GM20431 (cell line): ENCODE data around the gene SAMD4A.
"Not testable (repeated sequence)": the region's sequence is repeated elsewhere in the genome, so short reads cannot be mapped to it uniquely, and the experiment has no call there.

Experiments
- in situ Hi-C: fragments of 300-500 bp; cut with MseI, MboI; formaldehyde crosslinking; loops from one replicate; pipeline ENCODE4 v1.15.0; 2020; ENCODE audit warnings: low sequenced_read_pairs; ENCODE audit not compliant: unreplicated experiment

The SAMD4A gene

DNA sequence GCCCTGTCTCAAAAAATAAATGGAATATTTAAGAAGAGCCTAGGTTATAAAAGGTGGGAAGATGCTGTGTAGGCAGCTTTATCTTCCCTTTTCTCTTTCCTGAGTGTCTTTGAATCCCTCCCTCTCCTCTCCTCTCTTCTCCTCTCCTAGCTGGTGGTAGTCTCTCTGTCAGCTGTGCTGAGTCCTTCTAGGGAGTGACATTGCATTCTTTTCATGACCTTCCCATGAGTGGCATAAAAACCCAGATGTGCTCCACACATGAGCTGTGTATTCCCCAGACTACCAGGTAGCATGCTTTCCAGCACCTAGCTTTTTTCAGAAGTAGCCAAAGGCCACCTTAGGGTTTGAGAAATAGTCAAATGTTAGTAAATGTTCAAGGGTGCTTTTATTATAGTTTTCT lies 23.6 kb downstream of the SAMD4A start:
- in situ Hi-C loops: no loop called here

GRCh38 chr14:54591461-54591860 lies 24.5 kb downstream of the SAMD4A start:
- in situ Hi-C loops: no loop called here

GRCh38 chr14:54591866-54592265 lies 24.9 kb downstream of the SAMD4A start:
- in situ Hi-C loops: no loop called here

DNA sequence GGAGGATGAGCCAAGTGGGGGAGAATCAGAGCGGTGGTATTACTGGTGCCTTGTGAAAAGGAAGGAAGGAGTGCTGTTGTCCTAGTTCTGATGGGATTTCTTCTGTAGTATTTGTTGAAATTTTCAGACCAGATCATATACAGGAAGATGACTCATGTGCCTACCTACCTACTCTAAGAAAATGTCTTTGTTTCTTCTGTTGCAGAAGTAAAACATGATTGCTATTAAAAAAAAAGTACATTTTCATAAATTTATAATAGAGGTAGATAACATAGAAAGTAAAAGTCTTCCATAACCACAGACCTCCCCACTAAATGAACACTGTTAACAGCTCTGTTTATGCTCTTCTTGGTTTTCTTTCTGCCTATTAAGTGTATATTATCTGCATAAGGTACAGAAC lies 26.9 kb downstream of the SAMD4A start:
- in situ Hi-C loops: no loop called here

GRCh38 chr14:54594537-54594936 lies 27.6 kb downstream of the SAMD4A start:
- in situ Hi-C loops: no loop called here

DNA sequence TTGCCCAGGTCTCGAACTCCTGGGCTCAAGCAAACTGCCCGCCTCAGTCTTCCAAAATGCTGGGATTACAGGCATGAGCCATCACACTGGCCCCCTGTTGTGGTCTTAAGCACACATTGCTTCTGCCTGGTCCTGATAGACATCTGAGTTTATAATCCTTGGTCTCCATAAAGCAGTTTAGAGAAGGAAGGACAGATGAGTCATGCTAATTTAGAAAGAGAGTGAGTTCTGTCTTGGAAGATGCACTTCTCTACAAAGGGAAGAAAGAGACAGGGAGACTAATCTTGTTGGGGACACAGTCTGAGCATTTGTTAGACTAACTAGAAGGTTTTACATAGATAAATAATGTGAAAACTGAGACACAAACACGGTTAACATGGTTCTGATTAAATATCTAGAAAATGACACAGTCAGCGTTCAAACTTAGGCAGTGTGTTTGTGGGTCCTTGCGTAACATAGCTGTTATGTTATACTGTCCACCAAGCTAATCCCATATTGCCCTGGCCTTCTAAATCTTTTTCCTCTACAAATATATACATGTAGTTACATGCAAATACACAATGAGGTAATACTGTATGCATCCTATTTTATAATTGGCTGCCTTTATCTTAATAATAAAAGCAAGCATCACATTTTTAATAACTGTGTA lies 31.0 kb downstream of the SAMD4A start:
- in situ Hi-C loops: no loop called here

DNA sequence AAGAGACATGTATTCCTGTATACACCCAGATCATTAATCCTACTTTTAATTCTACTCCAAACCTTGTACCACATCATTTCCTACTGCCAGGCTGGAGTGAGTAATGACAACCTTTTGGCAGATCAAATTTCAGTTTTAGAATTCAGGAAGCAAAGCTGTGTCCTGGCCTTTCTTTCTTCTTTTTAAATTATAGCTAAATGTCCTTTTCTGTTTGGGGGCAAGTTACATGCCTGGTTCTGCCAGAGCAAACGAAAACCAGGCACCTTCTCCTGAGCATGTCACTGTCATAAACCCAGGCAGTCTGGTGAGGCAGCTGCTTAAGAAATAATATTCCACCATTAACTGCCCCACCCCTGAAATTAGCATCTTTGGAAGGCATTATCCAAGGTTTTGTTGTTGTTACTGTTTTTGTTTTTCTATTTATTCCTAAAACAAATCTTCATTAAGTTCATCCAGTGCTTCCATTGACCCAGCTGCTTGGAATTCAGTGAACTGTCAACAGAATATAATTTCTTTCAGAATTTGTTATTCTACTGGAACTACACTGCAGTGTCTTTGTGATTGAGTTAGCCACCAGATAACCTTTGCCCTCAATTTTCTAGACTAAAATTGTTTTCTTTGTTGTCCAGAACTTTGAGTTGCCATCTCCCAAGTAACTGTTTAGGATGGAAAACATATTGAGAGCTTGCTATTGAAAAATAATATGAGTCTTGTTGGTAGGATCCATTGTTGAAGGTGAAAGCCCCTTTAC lies 33.2 kb downstream of the SAMD4A start:
- in situ Hi-C loops: no loop called here

DNA sequence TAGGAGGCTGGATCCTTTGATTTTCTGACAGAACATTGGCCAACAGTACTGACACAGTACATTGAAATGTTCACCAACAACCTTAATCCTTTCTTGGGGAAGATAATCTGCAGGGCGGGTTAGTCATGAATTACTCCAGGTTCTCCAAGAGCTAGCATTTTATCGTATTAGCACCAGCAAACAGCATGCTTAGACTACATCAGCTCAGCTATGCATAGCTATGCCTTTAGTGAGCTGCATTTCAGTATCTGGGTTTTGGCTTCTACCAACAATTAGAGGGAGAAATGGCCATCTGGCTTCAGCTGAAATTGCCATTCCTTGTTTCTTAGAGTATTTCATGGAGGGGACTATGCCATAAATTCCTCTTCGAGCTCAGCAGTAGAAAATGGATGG lies 33.8 kb downstream of the SAMD4A start:
- in situ Hi-C loops: no loop called here

DNA sequence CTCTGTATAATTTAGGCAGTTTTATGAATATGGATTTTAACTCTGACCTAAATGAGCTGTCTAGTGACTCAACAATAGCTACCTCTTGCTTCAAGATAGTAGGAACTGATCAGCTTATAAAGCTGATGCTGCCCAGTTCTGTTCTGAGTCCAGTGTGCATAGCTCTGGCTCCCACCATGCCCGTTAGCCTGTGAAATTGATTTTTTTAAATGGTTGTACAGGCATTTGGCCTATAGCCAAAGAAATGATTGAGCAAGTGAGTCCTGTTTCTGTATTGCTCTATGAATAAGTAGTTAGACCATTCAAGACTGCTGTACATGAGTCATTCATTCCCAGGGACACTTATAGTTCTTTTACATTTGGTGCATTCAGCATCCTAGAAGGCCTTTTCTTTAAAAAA lies 36.4 kb downstream of the SAMD4A start:
- in situ Hi-C loops: no loop called here

DNA sequence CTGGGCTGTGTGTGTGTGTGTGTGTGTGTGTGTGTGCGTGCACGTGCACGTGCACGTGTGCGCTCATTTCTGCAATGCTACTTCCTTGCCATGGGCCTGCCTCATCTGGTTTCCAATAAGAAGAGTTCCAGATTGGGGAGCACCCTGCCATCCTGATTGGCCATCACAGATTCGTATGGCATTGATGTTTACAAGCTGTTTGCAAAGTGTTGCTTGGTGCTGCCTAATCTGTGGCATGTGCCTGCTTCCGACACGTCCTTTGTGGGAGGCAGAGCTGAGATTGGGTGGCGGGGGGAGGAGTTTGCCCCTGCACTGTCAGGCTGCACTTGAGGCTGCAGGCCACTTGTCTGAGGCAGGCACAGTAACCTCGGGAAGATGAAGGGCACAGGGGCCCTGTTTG lies 39.2 kb downstream of the SAMD4A start:
- in situ Hi-C loops: no loop called here

DNA sequence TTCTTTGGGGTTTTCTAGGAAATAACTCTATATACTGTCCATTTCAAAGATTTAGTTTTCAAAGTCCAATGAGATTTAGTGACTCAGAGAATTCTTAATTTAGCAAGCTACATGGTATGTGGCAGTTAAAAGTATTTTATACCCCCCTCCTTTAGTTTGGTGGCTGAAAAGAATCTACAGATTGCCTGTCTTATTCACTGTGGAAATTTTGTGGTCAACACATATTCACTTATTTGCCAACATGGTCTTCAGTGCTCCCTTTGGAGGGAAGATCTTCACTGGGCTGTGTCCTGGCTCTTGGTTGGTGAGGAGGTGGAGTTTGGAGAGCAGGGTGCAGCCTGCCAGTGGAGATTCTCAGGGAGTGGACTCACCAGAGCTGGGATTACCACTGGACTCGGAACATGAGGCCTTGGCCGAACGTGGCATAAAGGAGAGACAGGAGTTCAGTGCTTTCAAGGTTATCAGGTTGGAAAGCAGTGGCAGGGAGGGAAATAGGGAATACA lies 39.8 kb downstream of the SAMD4A start:
- in situ Hi-C loops: no loop called here

DNA sequence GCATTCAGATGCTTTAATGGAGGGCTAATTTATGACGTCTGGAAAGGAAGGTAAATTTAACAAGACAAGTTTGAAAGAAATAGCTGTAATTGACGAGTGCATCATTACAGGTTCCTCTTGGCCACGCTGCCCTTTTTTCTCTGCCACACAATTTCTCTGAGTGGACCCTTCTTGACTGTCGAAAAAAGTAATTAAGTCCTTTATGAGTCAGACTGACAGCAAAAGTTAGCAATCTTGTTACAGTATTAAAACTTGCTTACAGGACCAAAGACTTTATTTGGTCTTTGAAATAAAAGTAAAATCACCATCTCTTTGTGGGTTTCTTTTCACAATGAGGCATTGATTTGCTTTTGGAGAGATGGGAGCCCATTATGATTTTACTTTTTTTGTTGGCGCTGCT lies 42.6 kb downstream of the SAMD4A start:
- in situ Hi-C loops: no loop called here

- in situ Hi-C loops: no loop called here
Measured at GRCh38 chr14:54610051-54610977, 43.4 kb downstream of the SAMD4A start.

DNA sequence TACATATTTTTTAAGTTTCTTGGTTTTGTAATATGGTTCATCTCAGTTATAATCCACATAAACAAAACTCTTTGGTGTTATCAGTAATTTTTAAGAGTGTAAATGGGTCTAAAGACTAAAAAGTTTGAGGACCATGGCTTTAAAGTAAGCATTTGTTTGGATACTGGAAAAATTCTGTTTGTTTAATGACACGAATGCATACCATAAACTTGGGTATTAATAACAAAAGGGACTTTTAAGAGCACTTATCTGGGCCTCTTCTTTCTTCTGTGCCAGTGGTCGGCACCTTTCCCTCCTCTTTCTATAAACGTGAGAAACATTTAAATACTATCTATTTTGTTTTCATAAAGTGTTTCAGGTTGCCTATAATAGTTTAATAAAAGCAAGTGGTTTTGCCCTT lies 47.4 kb downstream of the SAMD4A start:
- in situ Hi-C loops: no loop called here

- in situ Hi-C loops: no loop called here
Measured at GRCh38 chr14:54617467-54617866, 50.5 kb downstream of the SAMD4A start.

- in situ Hi-C loops: no loop called here
Measured at GRCh38 chr14:54621686-54622085, 54.8 kb downstream of the SAMD4A start.

- in situ Hi-C loops: no loop called here
Measured at GRCh38 chr14:54622192-54622958, 55.4 kb downstream of the SAMD4A start.

DNA sequence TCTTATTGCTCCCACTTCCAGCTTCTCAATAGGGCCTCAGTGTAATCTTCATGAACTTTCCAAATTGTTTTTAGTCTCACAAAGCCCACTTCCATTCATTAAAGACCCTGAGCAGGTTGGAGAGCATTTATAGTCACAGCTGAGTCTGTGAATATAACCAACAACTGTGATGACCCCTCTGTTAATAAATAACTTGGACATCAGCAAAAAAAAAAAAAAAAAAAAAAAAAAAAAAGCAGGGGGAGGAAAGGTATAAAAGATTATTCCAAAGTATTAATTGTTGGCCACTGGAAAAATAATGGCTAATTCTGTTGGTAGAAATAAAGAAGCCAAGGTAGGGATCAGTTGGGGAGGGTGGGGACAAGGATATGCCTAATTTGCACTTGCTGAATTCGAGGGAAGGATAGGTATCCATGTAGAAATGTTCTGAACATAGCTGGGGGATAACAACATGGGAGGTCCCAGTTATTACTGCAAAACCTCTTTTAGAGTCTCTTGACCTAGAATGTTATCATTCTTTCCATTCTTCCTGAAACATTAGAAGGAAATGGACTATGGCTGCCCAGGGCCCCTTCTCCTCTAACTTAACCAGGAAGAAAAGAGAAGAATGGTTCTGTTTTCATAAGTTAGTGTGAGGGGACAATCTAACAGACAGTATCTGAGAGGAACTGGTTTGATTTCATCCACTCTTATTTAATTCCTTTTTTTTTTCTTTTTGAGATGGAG lies 56.5 kb downstream of the SAMD4A start:
- in situ Hi-C loops: no loop called here

GRCh38 chr14:54624005-54624358 lies 57.1 kb downstream of the SAMD4A start:
- in situ Hi-C loops: not testable (repeated sequence)
